Esophagus muscularis mucosa (tissue), 3 donors: ENCODE measurements around the gene MICU1.

Experiments used
- CTCF ChIP-seq, 3 experiments: fragments of 200-600 bp in 2 of 3; fragments of 450-650 bp in 1 of 3; sonication (generic) in 2 of 3; IDR thresholded peaks; one replicate each; pipeline ENCODE4 v1.5.1; 2017 to 2019; ENCODE audit warnings: antibody characterized with exemption in 3 of 3, mild to moderate bottlenecking in 2 of 3, moderate library complexity in 1 of 3
- POLR2A ChIP-seq: fragments of 450-650 bp; IDR thresholded peaks from one replicate; pipeline ENCODE4 v1.6.1; 2017; ENCODE audit warnings: antibody characterized with exemption, moderate library complexity, mild to moderate bottlenecking, low read depth

- TF ChIP-seq POLR2A (no peak), CTCF (IDR thresholded peaks at IDR 0.05) (no peak)
These were observed 12.9 kb upstream of the MICU1 start for GRCh38 chr10:72638586-72639440.
